ENCODE results near the gene ZFP57.

ZFP57 gene

GRCh38 chr6:29680904-29681303 lies at the start of gene ZFP57:
ZFP57 (minus strand) TSS chr6:29681152; CDS start chr6:29677003, 4,149 bp downstream.
- DNase-seq, result no peak

DNA sequence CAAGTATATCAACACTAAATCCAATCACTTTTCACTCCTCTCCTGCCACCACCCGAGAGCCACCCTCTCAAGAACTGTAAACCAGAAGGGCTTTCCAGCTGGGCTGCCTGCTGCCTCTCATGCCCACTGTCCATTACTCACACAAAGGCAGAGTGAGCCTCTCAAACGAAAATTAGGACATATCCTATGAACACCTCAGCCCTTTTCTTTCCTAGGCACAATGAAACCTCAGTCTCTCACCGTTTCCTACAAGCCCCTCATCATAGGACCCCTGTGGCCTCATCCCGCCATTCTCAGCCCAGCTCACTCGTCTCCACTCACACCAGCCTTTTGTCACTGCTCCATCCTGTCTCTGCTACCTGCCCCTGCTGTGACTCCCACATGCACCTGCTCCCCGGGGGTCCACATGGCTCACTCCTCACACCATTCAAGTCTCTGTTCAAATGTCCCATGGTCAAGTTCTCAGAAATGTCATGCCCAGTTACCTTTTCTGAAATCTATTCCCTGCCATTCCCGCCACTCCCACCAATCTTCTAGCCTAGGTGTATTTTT lies 49.7 kb upstream of the ZFP57 start:
- no peak for DNase-seq

GRCh38 chr6:29729774-29730328 lies 48.9 kb upstream of the ZFP57 start:
- no peak for DNase-seq

DNA sequence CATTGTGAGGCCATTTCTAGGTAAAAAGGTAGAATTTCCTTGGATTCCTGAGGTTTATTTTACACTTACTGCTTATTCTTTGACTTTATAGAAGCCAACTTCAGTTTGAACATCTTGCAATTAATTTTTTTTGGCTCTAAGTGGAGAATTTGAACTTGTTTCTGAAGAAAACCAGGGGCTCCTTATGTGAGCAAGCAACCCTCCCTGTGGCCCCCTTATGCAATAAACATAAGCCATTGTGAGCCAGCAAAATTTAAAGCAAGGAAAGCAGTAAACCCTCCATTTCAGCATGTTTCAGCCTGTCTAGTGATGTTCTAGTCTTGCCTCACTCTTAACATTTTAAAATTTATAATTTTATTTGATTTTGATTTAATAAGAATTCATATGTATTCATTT lies 47.9 kb upstream of the ZFP57 start:
- no peak for DNase-seq

DNA sequence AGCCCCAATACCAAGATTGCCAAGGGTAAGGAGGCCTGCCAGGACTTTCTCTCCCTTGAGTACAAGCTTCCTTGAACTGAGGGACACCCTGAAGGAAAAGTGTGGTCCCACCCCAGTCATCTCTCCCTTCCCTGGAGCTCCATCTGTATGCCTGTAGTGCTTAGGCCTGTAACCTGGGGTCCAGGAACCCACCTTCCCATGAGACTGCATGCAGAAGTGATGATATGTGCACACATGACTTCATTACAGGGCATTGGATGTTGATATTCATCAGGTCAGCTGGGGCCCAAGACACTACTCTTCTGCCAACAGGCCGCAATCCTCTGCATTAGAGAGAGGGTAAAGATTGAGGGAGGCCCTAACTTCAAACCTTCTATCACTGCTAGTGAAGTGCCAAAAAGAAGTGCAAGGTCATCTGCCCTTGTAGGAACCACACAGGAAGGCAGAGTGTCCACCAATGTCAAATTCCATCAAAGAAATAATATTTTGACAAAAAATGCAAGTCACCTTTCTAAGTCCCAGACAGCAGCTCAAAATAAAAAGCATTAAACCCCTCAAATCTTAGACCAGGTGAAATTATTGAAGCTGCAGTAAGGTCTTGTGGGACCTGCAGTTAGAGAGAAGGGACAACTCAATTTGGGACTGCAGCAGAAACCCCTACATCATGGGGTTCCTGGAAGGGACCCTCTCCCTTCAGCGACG lies 47.4 kb upstream of the ZFP57 start:
- DNase-seq, result no peak

GRCh38 chr6:29727637-29728036 lies 46.7 kb upstream of the ZFP57 start:
- no peak for DNase-seq

DNA sequence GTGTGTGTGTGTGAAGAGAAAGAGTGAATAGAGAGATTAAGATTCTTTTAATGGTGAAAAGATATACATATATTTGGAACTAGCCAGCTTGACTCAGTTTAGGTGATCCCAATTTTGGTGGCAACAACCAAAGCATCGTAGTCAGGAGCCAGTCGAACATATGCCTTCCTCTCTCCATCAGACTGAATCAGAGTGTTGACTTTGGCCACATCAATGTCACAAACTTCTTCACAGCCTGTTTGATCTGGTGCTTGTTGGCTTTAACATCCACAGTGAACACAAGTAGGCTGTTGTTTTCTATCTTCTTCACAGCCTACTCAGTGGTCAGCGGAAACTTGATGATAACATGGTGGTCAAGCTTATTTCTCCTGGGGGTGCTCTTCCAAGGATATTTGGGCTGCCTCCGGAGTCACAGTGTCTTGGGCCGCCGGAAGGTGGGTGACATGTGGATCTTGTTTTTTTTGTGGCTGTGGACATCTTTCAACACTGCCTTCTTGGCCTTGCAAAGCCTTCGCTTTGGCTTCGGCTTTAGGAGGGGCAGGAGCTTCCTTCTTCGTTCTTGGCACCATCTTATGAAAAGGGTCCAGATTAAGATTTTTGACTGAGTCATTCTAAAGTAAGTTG lies 45.7 kb upstream of the ZFP57 start:
- no peak for DNase-seq

DNA sequence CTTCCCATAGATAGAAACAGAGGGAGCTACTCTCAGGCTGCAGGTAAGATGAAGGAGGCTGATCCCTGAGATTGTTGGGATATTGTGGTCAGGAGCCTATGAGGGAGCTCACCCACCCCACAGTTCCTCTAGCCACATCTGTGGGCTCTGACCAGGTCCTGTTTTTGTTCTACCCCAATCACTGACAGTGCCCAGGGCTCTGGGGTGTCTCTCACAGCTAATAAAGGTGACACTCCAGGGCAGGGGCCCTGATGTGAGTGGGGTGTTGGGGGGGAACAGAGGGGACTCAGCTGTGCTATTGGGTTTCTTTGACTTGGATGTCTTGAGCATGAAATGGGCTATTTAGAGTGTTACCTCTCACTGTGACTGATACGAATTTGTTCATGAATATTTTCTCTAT lies 45.0 kb upstream of the ZFP57 start:
- DNase-seq, result no peak

DNA sequence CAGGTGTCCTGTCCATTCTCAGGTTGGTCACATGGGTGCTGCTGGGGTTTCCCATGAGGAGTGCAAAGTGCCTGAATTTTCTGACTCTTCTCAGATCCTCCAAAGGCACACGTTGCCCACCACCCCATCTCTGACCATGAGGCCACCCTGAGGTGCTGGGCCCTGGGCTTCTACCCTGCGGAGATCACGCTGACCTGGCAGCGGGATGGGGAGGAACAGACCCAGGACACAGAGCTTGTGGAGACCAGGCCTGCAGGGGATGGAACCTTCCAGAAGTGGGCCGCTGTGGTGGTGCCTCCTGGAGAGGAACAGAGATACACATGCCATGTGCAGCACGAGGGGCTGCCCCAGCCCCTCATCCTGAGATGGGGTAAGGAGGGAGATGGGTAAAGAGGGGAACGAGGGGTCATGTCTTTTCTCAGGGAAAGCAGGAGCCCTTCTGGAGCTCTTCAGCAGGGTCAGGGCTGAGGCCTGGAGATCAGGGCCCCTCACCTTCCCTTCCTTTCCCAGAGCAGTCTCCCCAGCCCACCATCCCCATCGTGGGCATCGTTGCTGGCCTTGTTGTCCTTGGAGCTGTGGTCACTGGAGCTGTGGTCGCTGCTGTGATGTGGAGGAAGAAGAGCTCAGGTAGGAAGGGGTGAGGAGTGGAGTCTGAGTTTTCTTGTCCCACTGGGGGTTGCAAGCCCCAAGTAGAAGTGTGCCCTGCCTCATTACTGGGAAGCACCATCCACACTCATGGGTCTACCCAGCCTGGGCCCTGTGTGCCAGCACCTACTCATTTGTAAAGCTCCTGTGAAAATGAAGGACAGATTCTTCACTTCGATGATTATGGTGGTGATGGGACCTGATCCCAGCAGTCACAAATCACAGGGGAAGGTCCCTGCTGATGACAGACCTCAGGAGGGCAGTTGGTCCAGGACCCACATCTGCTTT lies 44.3 kb upstream of the ZFP57 start:
- no peak for DNase-seq

GRCh38 chr6:29723666-29724588 lies 43.0 kb upstream of the ZFP57 start:
- no peak for DNase-seq

DNA sequence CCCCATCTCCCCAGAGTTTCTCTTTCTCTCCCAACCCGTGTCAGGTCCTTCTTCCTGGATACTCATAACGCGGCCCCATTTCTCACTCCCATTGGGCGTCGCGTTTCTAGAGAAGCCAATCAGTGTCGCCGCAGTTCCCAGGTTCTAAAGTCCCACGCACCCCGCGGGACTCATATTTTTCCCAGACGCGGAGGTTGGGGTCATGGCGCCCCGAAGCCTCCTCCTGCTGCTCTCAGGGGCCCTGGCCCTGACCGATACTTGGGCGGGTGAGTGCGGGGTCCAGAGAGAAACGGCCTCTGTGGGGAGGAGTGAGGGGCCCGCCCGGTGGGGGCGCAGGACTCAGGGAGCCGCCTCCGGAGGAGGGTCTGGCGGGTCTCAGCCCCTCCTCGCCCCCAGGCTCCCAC lies 42.3 kb upstream of the ZFP57 start, which contains the start of gene HLA-F:
HLA-F (plus strand) TSS at position 173 of the 404 bp plus-strand sequence; CDS start at position 203, 30 bp downstream.
- DNase-seq, result no peak

DNA sequence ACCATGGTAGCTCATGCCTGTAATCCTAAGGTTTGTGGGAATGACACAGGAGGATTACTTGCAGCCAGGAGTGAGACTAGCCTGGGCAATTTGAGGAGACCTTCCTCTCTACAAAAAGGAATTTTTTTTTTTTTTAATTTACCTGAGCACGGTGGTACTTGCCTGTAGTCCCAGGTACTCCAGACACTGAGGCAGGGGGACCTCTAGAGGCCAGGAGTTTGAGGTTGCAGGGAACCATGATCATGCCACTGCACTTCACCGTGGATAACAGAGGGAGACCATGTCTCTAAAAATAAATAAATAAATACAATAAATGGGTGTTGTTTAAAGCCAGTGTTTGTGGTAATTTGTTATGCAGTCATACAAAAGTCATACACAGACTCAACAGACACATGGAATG lies 39.9 kb upstream of the ZFP57 start:
- no peak for DNase-seq

DNA sequence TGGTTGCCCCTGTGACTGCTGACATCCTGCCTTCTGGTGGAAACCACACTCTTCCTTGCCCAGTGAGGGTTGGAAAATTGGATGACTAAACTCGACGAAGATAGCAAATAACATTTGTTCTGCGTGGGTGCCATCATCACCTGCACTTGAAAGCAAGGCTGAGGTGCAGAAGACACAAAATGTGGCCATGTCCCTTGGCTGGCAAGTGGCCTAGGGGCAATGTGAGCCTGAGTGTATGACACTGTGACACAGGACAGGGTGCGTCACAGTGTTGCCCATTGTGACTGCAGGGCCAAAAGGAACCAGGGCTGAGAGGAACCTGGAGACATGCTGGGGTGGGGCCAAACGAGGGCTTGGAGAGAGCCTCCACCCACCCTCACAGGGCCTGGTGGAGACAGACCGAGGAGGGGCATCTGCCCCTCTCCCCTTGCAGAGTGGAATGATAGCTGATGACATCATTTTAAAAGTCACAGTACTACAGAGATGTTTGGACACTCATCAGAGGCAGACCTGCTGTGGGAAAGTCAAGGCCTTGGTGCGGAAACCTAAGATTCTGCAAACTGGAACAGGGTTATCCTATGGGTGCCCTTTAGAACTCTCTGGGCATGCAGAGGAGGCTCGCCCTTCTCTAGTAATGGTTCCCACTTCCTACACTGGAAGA lies 29.5 kb upstream of the ZFP57 start:
- DNase-seq, result no peak

DNA sequence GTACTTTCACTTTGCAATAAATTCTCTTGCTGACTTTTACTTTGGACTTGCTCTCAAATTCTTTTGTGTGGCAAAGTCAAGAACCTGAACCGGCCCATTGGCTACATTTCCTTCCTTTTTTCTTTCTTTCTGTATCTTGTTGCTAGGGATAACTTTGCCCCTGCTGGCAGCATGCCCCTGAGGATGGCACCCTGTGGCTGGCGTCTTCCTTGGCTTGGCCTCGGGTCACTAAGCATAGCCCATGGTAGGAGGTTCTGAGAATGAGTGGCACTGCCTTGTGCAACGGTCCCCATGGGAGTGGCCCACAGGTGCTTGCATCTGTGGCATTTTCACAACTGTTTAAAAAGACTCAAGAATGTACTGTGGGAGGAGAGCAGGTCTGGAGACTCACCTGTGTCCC lies 28.2 kb upstream of the ZFP57 start:
- no peak for DNase-seq

GRCh38 chr6:29708432-29709179 lies 27.7 kb upstream of the ZFP57 start:
- DNase-seq, result no peak

GRCh38 chr6:29705389-29706231 lies 24.7 kb upstream of the ZFP57 start:
- peak; percentile 49 to 53 for DNase-seq

GRCh38 chr6:29702519-29703103 lies 21.7 kb upstream of the ZFP57 start:
- peak; percentile 26 to 49 for DNase-seq

- peak; percentile 5 to 9 for DNase-seq
Observed at GRCh38 chr6:29696147-29697125, 15.5 kb upstream of the ZFP57 start.

Data from Kasumi-1 (cell line).